CD4-positive, alpha-beta memory T cell (primary cell): ENCODE results near the gene DNPEP. TPM values are rescaled to one million over a fixed set of nuclear protein-coding genes. Genes with fewer than 3 reads are reported as not detected.

Experiments used
- CTCF ChIA-PET: fragments of 350-600 bp; sonication (Branson Sonifier 250); formaldehyde crosslinking; loops from one replicate; lab custom pipeline; 2021; ENCODE audit warnings: inconsistent platforms; ENCODE audit not compliant: partially characterized antibody; lab: Charles Lee
- POLR2A ChIA-PET: fragments of 350-600 bp; sonication (Branson Sonifier 250); formaldehyde crosslinking; loops from one replicate; lab custom pipeline; 2021; ENCODE audit not compliant: partially characterized antibody; lab: Charles Lee
- DNase-seq, 5 donors: peaks; one replicate each; pipeline versions ENCODE4 v3.0.0 to v3.0.0-alpha.2; 2020 to 2022; ENCODE audit warnings: mixed read lengths in 1 of 5
- H3K27ac ChIP-seq: one replicate; pipeline ENCODE4 v1.7.0; 2013; ENCODE audit warnings: low read depth, low read length
- H3K27me3 ChIP-seq: 2 replicates; pipeline ENCODE4 v1.7.0; 2013; ENCODE audit warnings: mild to moderate bottlenecking, low read length, moderate library complexity; ENCODE audit not compliant: insufficient read depth
- H3K36me3 ChIP-seq: 2 replicates; pipeline ENCODE4 v1.7.0; 2013; ENCODE audit warnings: mild to moderate bottlenecking, low read length, moderate library complexity; ENCODE audit not compliant: insufficient read depth
- H3K4me1 ChIP-seq: 2 replicates; pipeline ENCODE4 v1.7.0; 2013; ENCODE audit warnings: mild to moderate bottlenecking, low read length, moderate library complexity; ENCODE audit not compliant: insufficient read depth
- H3K4me3 ChIP-seq, 2 donors: one replicate each; pipeline ENCODE4 v1.7.0; 2013; ENCODE audit warnings: low read length in 2 of 2, mild to moderate bottlenecking in 1 of 2
- H3K9me3 ChIP-seq, 2 donors: one replicate each; pipeline ENCODE4 v1.7.0; 2013; ENCODE audit warnings: low read length in 2 of 2, control low read depth in 1 of 2; ENCODE audit not compliant: control insufficient read depth in 1 of 2
- H3K27ac Mint-ChIP-seq, 7 donors: one replicate each; pipeline ENCODE4 v1.8.0; 2020 to 2021; ENCODE audit warnings: mixed read lengths in 7 of 7, mild to moderate bottlenecking in 6 of 7, inconsistent platforms in 3 of 7, moderate library complexity in 3 of 7
- H3K27me3 Mint-ChIP-seq, 2 donors: one replicate each; pipeline ENCODE4 v1.8.0; 2020 to 2021; ENCODE audit warnings: mixed read lengths in 2 of 2
- H3K36me3 Mint-ChIP-seq, 2 donors: one replicate each; pipeline ENCODE4 v1.8.0; 2020 to 2021; ENCODE audit warnings: mixed read lengths in 2 of 2, inconsistent platforms in 1 of 2, mild to moderate bottlenecking in 1 of 2
- H3K4me1 Mint-ChIP-seq, 4 donors: one replicate each; pipeline ENCODE4 v1.8.0; 2020 to 2021; ENCODE audit warnings: mixed read lengths in 4 of 4, mild to moderate bottlenecking in 1 of 4
- H3K4me3 Mint-ChIP-seq, 8 donors: one replicate each; pipeline ENCODE4 v1.8.0; 2020 to 2021; ENCODE audit warnings: mixed read lengths in 8 of 8, mild to moderate bottlenecking in 7 of 8, moderate library complexity in 6 of 8, inconsistent platforms in 3 of 8
- H3K9me3 Mint-ChIP-seq, 8 donors: one replicate each; pipeline ENCODE4 v1.8.0; 2020 to 2021; ENCODE audit warnings: mixed read lengths in 8 of 8, mild to moderate bottlenecking in 5 of 8, inconsistent platforms in 3 of 8, moderate library complexity in 1 of 8
- intact Hi-C: fragments of 100-400 bp; cut with micrococcal nuclease; formaldehyde crosslinking; loops from one replicate; pipeline ENCODE4 v1.15.1; 2023
- polyA plus RNA-seq, 2 donors: library from polyadenylated mRNA; unstranded; fragments of 300-500 nt; fragmentation: Illumina TruSeq; gene quantifications; one replicate each; pipeline ENCODE4 v1.2.3, GENCODE V29; 2021
- total RNA-seq, 2 experiments: library from RNA; stranded (reverse); gene quantifications; one replicate each; pipeline ENCODE4 v1.2.3, GENCODE V29; 2021

The DNPEP gene
- total and polyA plus RNA-seq, 4 experiments from 2014 or later, result 57.8 to 75.9 (median 71.8) TPM

DNA sequence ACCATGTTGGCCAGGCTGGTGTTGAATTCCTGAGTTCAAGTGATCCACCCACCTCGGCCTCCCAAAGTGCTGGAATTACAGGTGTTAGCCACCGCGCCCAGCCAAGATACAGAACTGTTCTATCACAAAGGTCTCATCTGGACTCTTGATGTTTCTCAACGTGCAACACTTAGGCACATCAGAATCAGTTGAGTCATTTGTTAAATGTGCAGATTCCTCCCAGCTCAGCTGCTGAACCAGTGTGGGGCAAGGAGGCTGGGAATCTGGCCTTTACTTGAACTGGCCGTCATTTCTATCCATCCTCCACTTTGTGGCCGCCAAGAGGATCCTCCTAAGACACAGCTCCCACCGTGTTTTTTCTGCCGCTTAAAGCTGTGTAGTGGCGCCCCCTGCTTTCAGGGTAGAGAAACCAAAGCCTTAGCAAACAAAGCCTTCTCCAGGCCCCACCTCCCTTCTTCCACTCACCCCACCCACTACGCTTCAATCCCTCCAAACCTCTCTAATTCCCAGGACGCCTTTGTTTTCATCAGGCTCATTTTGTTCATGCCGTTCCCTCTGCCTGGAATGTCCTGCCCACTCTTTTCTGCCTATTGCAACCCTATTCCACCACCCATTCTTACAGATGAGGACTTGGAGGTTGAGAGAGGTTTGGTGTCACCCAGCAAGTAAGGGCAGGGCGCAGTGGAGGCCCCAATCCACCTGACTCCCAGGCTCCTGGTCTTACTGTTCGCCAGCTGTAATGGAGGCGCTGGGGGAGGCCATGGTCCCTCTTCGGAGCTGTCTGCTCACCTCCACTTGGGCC is 46.2 kb upstream of the DNPEP start:
- peaks cover 0 to 7% (median 3%) of the 10 kb centered on the region in 4 donors for H3K4me1 Mint-ChIP-seq
- H3K27ac Mint-ChIP-seq, result no peak overlapping the region
- DNase-seq, result peak in 1 of 5 donors; percentile 19

DNA sequence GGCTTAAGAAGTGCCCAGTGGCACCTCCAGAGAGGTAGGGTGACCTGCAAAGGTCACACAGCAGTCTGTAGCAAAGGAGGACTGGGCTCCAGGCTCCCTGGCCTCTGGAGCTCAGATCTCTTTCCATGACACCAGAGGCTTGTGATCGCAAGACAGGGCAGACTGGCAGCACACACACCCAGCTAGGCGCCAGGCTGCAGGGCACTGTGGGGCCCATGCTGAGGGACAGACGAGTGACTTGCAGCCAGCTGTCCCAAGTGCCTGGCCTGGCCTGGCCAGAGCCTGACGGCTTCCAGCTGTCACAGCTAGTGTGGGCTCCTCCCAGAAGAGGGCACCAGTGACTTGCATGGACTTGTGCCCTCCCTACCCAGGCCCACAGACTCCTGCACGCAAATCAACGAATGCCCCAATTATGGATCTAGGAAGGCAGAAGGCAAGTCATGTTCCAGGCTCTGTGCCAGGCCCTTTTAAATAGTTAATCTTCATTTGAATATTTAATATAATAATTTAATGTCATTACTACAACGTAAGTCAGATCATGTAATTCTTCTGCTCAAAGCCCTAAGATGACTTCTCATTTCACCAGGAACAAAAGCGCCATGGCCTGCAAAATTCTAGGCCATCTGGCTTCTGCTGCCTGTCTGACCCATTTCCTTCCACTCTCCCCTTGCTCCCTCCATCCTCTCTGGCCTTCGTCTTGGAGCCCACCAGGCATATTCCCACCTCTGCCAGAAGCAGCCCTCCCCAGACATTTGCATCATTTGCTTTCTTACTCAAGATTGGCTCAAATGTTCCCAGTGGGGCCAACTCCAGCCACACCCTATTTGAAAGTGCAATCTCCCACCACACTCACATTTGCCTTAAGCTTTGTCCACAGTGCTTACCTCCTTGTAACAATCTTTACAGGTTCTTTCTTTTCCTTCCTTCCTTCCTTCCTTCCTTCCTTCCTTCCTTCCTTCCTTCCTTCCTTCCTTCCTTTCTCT is 43.2 kb upstream of the DNPEP start:
- CTCF ChIA-PET, result interaction anchor here (0.9 to 2.4 kb wide), 4 partner anchors 11 to 99 kb away, joined by 3 to 8 read pairs (median 5); no protein-coding TSS in a partner anchor
- POLR2A ChIA-PET, result no interaction called here
- H3K9me3 ChIP-seq, result no peaks in the 10 kb centered on the region

More for the DNA sequence above, 46.2 kb upstream of the DNPEP start:
- no peaks in the 10 kb centered on the region for H3K36me3 Mint-ChIP-seq
- Histone ChIP-seq H3K4me1 (no peaks in the 10 kb centered on the region), H3K36me3 (no peaks in the 10 kb centered on the region), H3K27me3 (peaks cover 10% of the 10 kb centered on the region), H3K4me3 (no peak overlapping the region), H3K9me3 (no peaks in the 10 kb centered on the region), H3K27ac (no peak overlapping the region)
- ChIA-PET CTCF (interaction anchor here (1.0 to 1.4 kb wide), 2 partner anchors 31 to 96 kb away, joined by 3 to 4 read pairs; no protein-coding TSS in a partner anchor), POLR2A (interaction anchor here (0.8 kb wide), 1 partner anchor 154 kb away, joined by 4 read pairs; no protein-coding TSS in a partner anchor)
- H3K4me3 Mint-ChIP-seq, result peak overlapping the region in 1 of 8 donors; percentile 41
- no peaks in the 10 kb centered on the region for H3K9me3 Mint-ChIP-seq
- H3K27me3 Mint-ChIP-seq, result peaks cover 6 to 15% of the 10 kb centered on the region in 2 donors
- intact Hi-C loops, result loop anchor here (1.0 kb wide), 1 partner anchor 31 kb away; no protein-coding TSS in a partner anchor

DNA sequence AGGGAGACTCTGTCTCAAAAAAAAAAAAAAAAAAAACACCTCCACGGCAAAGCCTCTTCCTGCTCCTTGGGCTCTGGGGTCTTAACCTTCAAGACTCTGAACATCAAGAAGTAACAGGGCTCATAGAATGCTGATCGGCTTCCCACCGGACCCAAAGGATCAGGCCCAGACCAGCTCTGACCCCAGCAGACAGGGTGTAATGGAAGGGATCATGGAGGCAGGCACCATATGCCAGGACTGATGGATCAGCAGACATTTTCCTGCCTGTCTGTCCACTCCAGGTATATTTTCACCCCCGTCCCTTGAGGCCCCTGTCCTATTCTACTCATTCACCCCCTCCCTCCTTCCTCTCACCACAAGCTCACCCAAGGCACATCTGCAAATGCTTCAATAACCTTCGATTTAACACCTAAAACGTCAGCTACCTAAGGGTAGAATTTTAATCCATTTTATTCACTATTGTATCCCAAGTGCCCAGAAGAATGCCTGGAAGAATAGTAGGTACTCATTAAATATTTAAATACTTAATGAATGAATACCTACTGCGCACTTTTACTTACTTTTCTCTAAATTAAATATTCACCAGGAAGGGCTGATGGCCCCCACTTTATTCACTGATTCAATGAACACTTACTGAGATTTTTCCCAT is 42.4 kb upstream of the DNPEP start:
- no peak overlapping the region for H3K4me3 ChIP-seq
- H3K27ac ChIP-seq, result no peak overlapping the region
- intact Hi-C loops, result no loop called here
- ChIA-PET POLR2A (no interaction called here), CTCF (interaction anchor here (0.7 to 2.4 kb wide), 4 partner anchors 25 to 100 kb away, joined by 3 to 8 read pairs (median 5); no protein-coding TSS in a partner anchor)
- H3K4me1 ChIP-seq, result no peaks in the 10 kb centered on the region
- no peak for DNase-seq
- no peaks in the 10 kb centered on the region for H3K27me3 ChIP-seq
- Mint-ChIP-seq H3K36me3 (no peaks in the 10 kb centered on the region), H3K9me3 (no peaks in the 10 kb centered on the region), H3K27me3 (peaks cover 8 to 11% of the 10 kb centered on the region in 2 donors), H3K4me3 (no peak overlapping the region), H3K27ac (no peak overlapping the region), H3K4me1 (peaks cover 0 to 6% (median 0%) of the 10 kb centered on the region in 4 donors)
- H3K36me3 ChIP-seq, result no peaks in the 10 kb centered on the region
- no peaks in the 10 kb centered on the region for H3K9me3 ChIP-seq

More for the DNA sequence above, 43.2 kb upstream of the DNPEP start:
- no peaks in the 10 kb centered on the region for H3K36me3 ChIP-seq
- Mint-ChIP-seq H3K4me3 (peak overlapping the region in 1 of 8 donors; percentile 7), H3K27me3 (peaks cover 6 to 15% of the 10 kb centered on the region in 2 donors), H3K4me1 (peaks cover 0 to 7% (median 3%) of the 10 kb centered on the region in 4 donors), H3K27ac (peak overlapping the region in 1 of 7 donors; percentile 27), H3K36me3 (no peaks in the 10 kb centered on the region), H3K9me3 (no peaks in the 10 kb centered on the region)
- no peaks in the 10 kb centered on the region for H3K4me1 ChIP-seq
- intact Hi-C loops, result no loop called here
- H3K27ac ChIP-seq, result no peak overlapping the region
- H3K4me3 ChIP-seq, result no peak overlapping the region
- DNase-seq, result no peak
- H3K27me3 ChIP-seq, result peaks cover 7% of the 10 kb centered on the region

- Mint-ChIP-seq H3K27ac (no peak overlapping the region), H3K27me3 (peaks cover 6 to 8% of the 10 kb centered on the region in 2 donors)
These were observed 40.8 kb upstream of the DNPEP start for GRCh38 chr2:219428469-219428868.

DNA sequence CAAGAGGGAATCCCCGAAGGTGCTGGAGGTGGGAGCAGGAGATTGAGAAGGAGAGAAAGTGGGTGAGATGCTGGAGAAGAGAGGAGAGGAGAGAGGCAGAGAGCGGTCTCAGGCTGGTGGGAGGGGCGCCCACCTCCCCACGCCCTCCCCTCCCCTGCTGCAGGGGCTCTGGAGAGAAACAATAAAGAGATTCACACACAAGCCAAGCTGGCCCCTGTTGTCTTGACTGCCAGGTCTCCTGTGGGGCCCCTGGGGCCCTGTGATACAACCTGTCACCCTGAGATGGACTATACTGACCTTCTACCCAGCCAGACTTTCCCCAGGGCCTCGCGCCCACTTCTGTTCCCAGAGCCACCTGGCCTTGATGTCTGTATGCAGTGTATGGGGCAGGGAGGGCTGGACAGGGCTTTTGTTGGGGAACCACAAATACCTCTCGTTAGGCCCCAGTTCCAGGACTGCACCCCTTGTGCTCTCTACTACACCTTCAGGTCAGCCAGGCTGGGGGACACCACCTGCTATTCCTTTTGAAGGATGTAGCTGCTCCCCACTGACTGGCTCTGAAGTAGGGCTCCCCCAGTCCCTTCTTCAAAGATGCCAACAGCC is 38.9 kb upstream of the DNPEP start:
- no peak overlapping the region for H3K4me3 ChIP-seq
- DNase-seq, result no peak
- no peaks in the 10 kb centered on the region for H3K9me3 ChIP-seq
- Mint-ChIP-seq H3K27ac (no peak overlapping the region), H3K36me3 (no peaks in the 10 kb centered on the region), H3K27me3 (peaks cover 8 to 13% of the 10 kb centered on the region in 2 donors), H3K9me3 (peaks cover 0 to 1% (median 0%) of the 10 kb centered on the region in 8 donors), H3K4me1 (no peaks in the 10 kb centered on the region), H3K4me3 (no peak overlapping the region)
- ChIA-PET CTCF (interaction anchor here (1.3 kb wide), 1 partner anchor 13 kb away, joined by 3 read pairs; no protein-coding TSS in a partner anchor), POLR2A (no interaction called here)
- intact Hi-C loops, result no loop called here
- no peaks in the 10 kb centered on the region for H3K4me1 ChIP-seq
- H3K27ac ChIP-seq, result no peak overlapping the region
- H3K27me3 ChIP-seq, result no peaks in the 10 kb centered on the region
- H3K36me3 ChIP-seq, result no peaks in the 10 kb centered on the region

More at GRCh38 chr2:219428469-219428868, 40.8 kb upstream of the DNPEP start:
- no peak for DNase-seq
- Histone ChIP-seq H3K36me3 (no peaks in the 10 kb centered on the region), H3K27me3 (no peaks in the 10 kb centered on the region), H3K27ac (no peak overlapping the region), H3K4me1 (no peaks in the 10 kb centered on the region), H3K9me3 (no peaks in the 10 kb centered on the region), H3K4me3 (peak overlapping the region in 1 of 2 donors; percentile 17)
- H3K4me3 Mint-ChIP-seq, result no peak overlapping the region
- intact Hi-C loops, result no loop called here
- POLR2A ChIA-PET, result no interaction called here
- no peaks in the 10 kb centered on the region for H3K4me1 Mint-ChIP-seq
- no peaks in the 10 kb centered on the region for H3K36me3 Mint-ChIP-seq
- H3K9me3 Mint-ChIP-seq, result peaks cover 0 to 1% (median 0%) of the 10 kb centered on the region in 8 donors
- CTCF ChIA-PET, result no interaction called here

GRCh38 chr2:219426068-219426443 is 38.3 kb upstream of the DNPEP start:
- Histone ChIP-seq H3K4me1 (no peaks in the 10 kb centered on the region), H3K9me3 (no peaks in the 10 kb centered on the region), H3K4me3 (no peak overlapping the region), H3K27me3 (no peaks in the 10 kb centered on the region), H3K36me3 (no peaks in the 10 kb centered on the region), H3K27ac (no peak overlapping the region)
- no peak overlapping the region for H3K4me3 Mint-ChIP-seq
- peaks cover 11 to 14% of the 10 kb centered on the region in 2 donors for H3K27me3 Mint-ChIP-seq
- CTCF ChIA-PET, result no interaction called here
- peaks cover 0 to 1% (median 0%) of the 10 kb centered on the region in 8 donors for H3K9me3 Mint-ChIP-seq
- intact Hi-C loops, result no loop called here
- no peaks in the 10 kb centered on the region for H3K36me3 Mint-ChIP-seq
- no peaks in the 10 kb centered on the region for H3K4me1 Mint-ChIP-seq
- H3K27ac Mint-ChIP-seq, result no peak overlapping the region
- no peak for DNase-seq
- POLR2A ChIA-PET, result no interaction called here
